Parathyroid adenoma (tissue), 2 donors: ENCODE measurements around the gene CES2.

ENCODE experiments used
- H2AFZ ChIP-seq: fragments of 300-600 bp; sonication (generic); one replicate; pipeline ENCODE4 v1.7.0; 2017; ENCODE audit warnings: antibody characterized with exemption, mild to moderate bottlenecking
- H3K27ac ChIP-seq: fragments of 300-600 bp; sonication (generic); one replicate; pipeline ENCODE4 v1.7.0; 2017
- H3K27me3 ChIP-seq: fragments of 300-600 bp; sonication (generic); one replicate; pipeline ENCODE4 v1.7.0; 2017; ENCODE audit warnings: low read length; ENCODE audit not compliant: control insufficient read depth, insufficient read depth
- H3K36me3 ChIP-seq: fragments of 300-600 bp; sonication (generic); one replicate; pipeline ENCODE4 v1.7.0; 2017; ENCODE audit warnings: low read length; ENCODE audit not compliant: control insufficient read depth, insufficient read depth
- H3K4me1 ChIP-seq: fragments of 300-600 bp; sonication (generic); one replicate; pipeline ENCODE4 v1.7.0; 2017; ENCODE audit warnings: control low read depth
- H3K4me2 ChIP-seq: fragments of 300-600 bp; sonication (generic); one replicate; pipeline ENCODE4 v1.7.0; 2017; ENCODE audit warnings: low read length
- H3K4me3 ChIP-seq: fragments of 300-600 bp; sonication (generic); one replicate; pipeline ENCODE4 v1.7.0; 2017; ENCODE audit warnings: low read depth, low read length
- H3K79me2 ChIP-seq: fragments of 300-600 bp; sonication (generic); one replicate; pipeline ENCODE4 v1.7.0; 2017; ENCODE audit warnings: control low read depth
- H3K9ac ChIP-seq: fragments of 300-600 bp; sonication (generic); one replicate; pipeline ENCODE4 v1.7.0; 2017; ENCODE audit warnings: mild to moderate bottlenecking
- H3K9me3 ChIP-seq: fragments of 300-600 bp; sonication (generic); one replicate; pipeline ENCODE4 v1.7.0; 2017; ENCODE audit warnings: low read length; ENCODE audit not compliant: control insufficient read depth
- TF ChIP-seq, protein P1 (sequence below): fragments of 300-600 bp; sonication (generic); IDR thresholded peaks from one replicate; pipeline ENCODE4 v1.7.0; 2017; ENCODE audit warnings: antibody characterized with exemption, mild to moderate bottlenecking
- donor health status: primary hyperparathyroidism.

CES2 gene

DNA sequence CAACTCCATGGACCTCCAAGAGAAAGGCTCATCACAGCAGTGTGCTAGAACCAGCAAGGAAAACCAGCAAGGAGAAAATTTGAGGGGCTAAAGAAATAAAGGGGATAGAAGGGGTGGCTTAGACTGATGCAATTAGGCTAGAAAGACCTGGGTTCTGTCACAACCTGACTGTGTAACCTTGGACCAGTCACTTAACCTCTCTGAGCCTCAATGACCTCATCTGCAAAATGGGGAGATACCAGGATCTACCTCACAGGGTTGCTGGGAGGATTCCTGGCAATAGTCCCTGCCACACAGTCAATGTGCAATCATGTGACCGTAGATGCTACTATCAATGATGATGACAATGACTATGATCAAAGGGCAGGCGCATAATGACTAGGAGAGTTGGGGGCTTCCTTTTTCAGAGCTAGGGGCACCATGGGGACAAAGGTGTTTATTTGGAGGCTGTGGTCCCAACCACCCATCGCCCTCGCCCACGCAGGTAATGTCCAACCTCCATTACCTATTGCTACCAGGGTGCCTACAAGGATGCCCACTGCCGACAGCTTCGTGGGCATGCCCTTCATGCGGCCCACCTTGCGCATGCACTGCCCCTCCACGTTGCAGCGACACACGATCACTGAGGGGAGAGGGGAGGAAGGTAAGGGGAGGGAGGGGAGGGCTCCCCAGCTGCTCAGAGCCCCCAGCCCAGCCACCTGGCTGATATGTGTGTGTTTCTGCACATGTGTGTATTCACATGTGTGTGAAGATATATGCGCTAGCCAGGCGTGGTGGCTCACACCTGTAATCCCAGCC lies 26.4 kb upstream of the CES2 start:
- Histone ChIP-seq H2AFZ (no peak overlapping the region), H3K9me3 (no peaks in the 10 kb centered on the region), H3K79me2 (no peaks in the 10 kb centered on the region), H3K36me3 (no peaks in the 10 kb centered on the region), H3K4me2 (no peak overlapping the region), H3K4me3 (no peak overlapping the region), H3K27ac (no peak overlapping the region), H3K9ac (no peak overlapping the region), H3K27me3 (no peaks in the 10 kb centered on the region), H3K4me1 (peaks cover 29% of the 10 kb centered on the region)
- TF ChIP-seq, protein P1, sequence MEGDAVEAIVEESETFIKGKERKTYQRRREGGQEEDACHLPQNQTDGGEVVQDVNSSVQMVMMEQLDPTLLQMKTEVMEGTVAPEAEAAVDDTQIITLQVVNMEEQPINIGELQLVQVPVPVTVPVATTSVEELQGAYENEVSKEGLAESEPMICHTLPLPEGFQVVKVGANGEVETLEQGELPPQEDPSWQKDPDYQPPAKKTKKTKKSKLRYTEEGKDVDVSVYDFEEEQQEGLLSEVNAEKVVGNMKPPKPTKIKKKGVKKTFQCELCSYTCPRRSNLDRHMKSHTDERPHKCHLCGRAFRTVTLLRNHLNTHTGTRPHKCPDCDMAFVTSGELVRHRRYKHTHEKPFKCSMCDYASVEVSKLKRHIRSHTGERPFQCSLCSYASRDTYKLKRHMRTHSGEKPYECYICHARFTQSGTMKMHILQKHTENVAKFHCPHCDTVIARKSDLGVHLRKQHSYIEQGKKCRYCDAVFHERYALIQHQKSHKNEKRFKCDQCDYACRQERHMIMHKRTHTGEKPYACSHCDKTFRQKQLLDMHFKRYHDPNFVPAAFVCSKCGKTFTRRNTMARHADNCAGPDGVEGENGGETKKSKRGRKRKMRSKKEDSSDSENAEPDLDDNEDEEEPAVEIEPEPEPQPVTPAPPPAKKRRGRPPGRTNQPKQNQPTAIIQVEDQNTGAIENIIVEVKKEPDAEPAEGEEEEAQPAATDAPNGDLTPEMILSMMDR, result no peak

- no peak overlapping the region for H3K4me3 ChIP-seq
- no peaks in the 10 kb centered on the region for H3K79me2 ChIP-seq
- no peaks in the 10 kb centered on the region for H3K27me3 ChIP-seq
- peaks cover 17% of the 10 kb centered on the region for H3K4me1 ChIP-seq
- H3K9ac ChIP-seq, result no peak overlapping the region
- TF ChIP-seq, protein P1, result no peak
- no peaks in the 10 kb centered on the region for H3K36me3 ChIP-seq
- H3K27ac ChIP-seq, result no peak overlapping the region
- no peak overlapping the region for H3K4me2 ChIP-seq
- no peak overlapping the region for H2AFZ ChIP-seq
- no peaks in the 10 kb centered on the region for H3K9me3 ChIP-seq
Observed at GRCh38 chr16:66910175-66910940, 25.0 kb upstream of the CES2 start.

GRCh38 chr16:66911112-66911511 lies 24.2 kb upstream of the CES2 start:
- no peaks in the 10 kb centered on the region for H3K36me3 ChIP-seq
- H2AFZ ChIP-seq, result no peak overlapping the region
- no peaks in the 10 kb centered on the region for H3K27me3 ChIP-seq
- H3K4me2 ChIP-seq, result no peak overlapping the region
- H3K4me1 ChIP-seq, result peaks cover 9% of the 10 kb centered on the region
- no peak overlapping the region for H3K4me3 ChIP-seq
- no peak overlapping the region for H3K27ac ChIP-seq
- no peaks in the 10 kb centered on the region for H3K79me2 ChIP-seq
- TF ChIP-seq, protein P1, result no peak
- no peaks in the 10 kb centered on the region for H3K9me3 ChIP-seq
- H3K9ac ChIP-seq, result no peak overlapping the region

DNA sequence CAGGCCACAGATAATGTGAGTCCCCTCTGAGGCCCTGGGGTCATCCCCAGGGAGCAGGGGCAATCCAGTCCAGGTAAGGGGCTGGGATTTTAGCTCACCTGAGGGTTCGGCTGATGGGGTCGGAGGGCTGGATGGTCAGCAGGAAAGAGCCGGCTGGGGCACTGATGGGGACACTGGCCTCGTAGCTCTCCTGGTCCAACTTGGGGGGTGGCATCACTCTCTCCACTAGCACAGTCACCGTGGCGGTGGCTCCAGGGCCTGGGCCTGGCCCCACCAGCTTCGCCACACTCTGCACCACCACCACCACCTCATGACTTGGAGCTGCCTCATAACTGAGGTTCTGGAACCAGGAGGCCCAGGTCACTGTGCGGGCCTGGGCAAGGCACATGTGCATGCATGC lies 23.5 kb upstream of the CES2 start:
- H3K27me3 ChIP-seq, result no peaks in the 10 kb centered on the region
- no peaks in the 10 kb centered on the region for H3K9me3 ChIP-seq
- no peak overlapping the region for H3K4me3 ChIP-seq
- peaks cover 3% of the 10 kb centered on the region for H3K4me1 ChIP-seq
- no peaks in the 10 kb centered on the region for H3K79me2 ChIP-seq
- TF ChIP-seq, protein P1, result no peak
- H3K27ac ChIP-seq, result no peak overlapping the region
- H3K9ac ChIP-seq, result no peak overlapping the region
- H3K36me3 ChIP-seq, result no peaks in the 10 kb centered on the region
- no peak overlapping the region for H3K4me2 ChIP-seq
- H2AFZ ChIP-seq, result no peak overlapping the region
